ENCODE results near the gene REXO5.
A peak's percentile ranks its signal among the peaks of the same experiment; 100 is the strongest.
"Not testable (repeated sequence)": the region's sequence is repeated elsewhere in the genome, so short reads cannot be mapped to it uniquely, and the experiment has no call there.

Gene REXO5

GRCh38 chr16:20763461-20764232, 42.7 kb upstream of the REXO5 start, which contains the start of gene ACSM3:
TSS of gene ACSM3 (plus strand) at chr16:20764014. CDS start at chr16:20770035, 6,021 bp downstream.
- no peaks in the 10 kb centered on the region for H3K9me3 ChIP-seq
- peak within 1 kb of the TSS; percentile 28; the same call in 1 of the 2 replicates for H3K4me3 ChIP-seq (ENCODE audit: low read depth, low read length)
- TF ChIP-seq CTCF (IDR thresholded peaks at IDR 0.05; ENCODE audit: low read depth, low read length), result no peak
- H3K4me1 ChIP-seq, result no peaks in the 10 kb centered on the region
- H3K27me3 ChIP-seq, result 0 out of 2 replicates have a peak, but pooled peaks cover 3% of the 10 kb centered on the region
- no peaks in the 10 kb centered on the region for H3K36me3 ChIP-seq
- no peak for DNase-seq

- not testable (repeated sequence) for DNase-seq; H3K4me3 ChIP-seq (ENCODE audit: low read depth, low read length); H3K9me3 ChIP-seq; H3K27me3 ChIP-seq; H3K36me3 ChIP-seq; H3K4me1 ChIP-seq
These were observed 41.9 kb upstream of the REXO5 start for GRCh38 chr16:20764448-20764847.

GRCh38 chr16:20765732-20766131, 40.6 kb upstream of the REXO5 start:
- Histone ChIP-seq H3K9me3 (no peaks in the 10 kb centered on the region), H3K27me3 (peaks cover 3% of the 10 kb centered on the region; the same call in 1 of the 2 replicates), H3K4me3 (ENCODE audit: low read depth, low read length) (no peak overlapping the region), H3K36me3 (no peaks in the 10 kb centered on the region), H3K4me1 (no peaks in the 10 kb centered on the region)
- TF ChIP-seq CTCF (IDR thresholded peaks at IDR 0.05; ENCODE audit: low read depth, low read length), result no peak
- no peak for DNase-seq

- Histone ChIP-seq H3K9me3 (no peaks in the 10 kb centered on the region), H3K4me3 (ENCODE audit: low read depth, low read length) (no peak overlapping the region), H3K4me1 (no peaks in the 10 kb centered on the region), H3K27me3 (peaks cover 3% of the 10 kb centered on the region; the same call in 1 of the 2 replicates), H3K36me3 (no peaks in the 10 kb centered on the region)
- DNase-seq, result no peak
- no peak for TF ChIP-seq CTCF (IDR thresholded peaks at IDR 0.05; ENCODE audit: low read depth, low read length)
These were observed 40.0 kb upstream of the REXO5 start for GRCh38 chr16:20766294-20766693.

- Histone ChIP-seq H3K4me3 (ENCODE audit: low read depth, low read length) (no peak overlapping the region), H3K4me1 (no peaks in the 10 kb centered on the region), H3K9me3 (no peaks in the 10 kb centered on the region), H3K27me3 (peaks cover 3% of the 10 kb centered on the region; the same call in 1 of the 2 replicates), H3K36me3 (no peaks in the 10 kb centered on the region)
- DNase-seq, result no peak
- TF ChIP-seq CTCF (IDR thresholded peaks at IDR 0.05; ENCODE audit: low read depth, low read length), result no peak
These were observed 38.8 kb upstream of the REXO5 start for GRCh38 chr16:20767577-20767976.

GRCh38 chr16:20768121-20768520, 38.2 kb upstream of the REXO5 start:
- Histone ChIP-seq H3K4me3 (ENCODE audit: low read depth, low read length) (no peak overlapping the region), H3K9me3 (no peaks in the 10 kb centered on the region), H3K36me3 (no peaks in the 10 kb centered on the region), H3K27me3 (peaks cover 3% of the 10 kb centered on the region; the same call in 1 of the 2 replicates), H3K4me1 (no peaks in the 10 kb centered on the region)
- no peak for TF ChIP-seq CTCF (IDR thresholded peaks at IDR 0.05; ENCODE audit: low read depth, low read length)
- DNase-seq, result no peak
